Activated CD4-positive, alpha-beta T cell treated with anti-CD3 and anti-CD28 coated beads, Interleukin-2, amount 10 ng/mL, durations not matched to agents 7 days and 5 days (primary cell): ENCODE data around the gene DUSP7. TPM values are rescaled to one million over a fixed set of nuclear protein-coding genes. Genes with fewer than 3 reads are reported as not detected.
"Not testable (repeated sequence)": the region's sequence is repeated elsewhere in the genome, so short reads cannot be mapped to it uniquely, and the experiment has no call there.

ENCODE experiments used
- CTCF ChIA-PET: fragments of 350-600 bp; sonication (Branson Sonifier 250); formaldehyde crosslinking; loops from one replicate; lab custom pipeline; 2021; ENCODE audit warnings: antibody characterized with exemption; lab: Charles Lee
- POLR2A ChIA-PET: fragments of 350-600 bp; sonication (Branson Sonifier 250); formaldehyde crosslinking; loops from one replicate; lab custom pipeline; 2021; ENCODE audit warnings: antibody characterized with exemption; lab: Charles Lee
- DNase-seq: peaks from one replicate; pipeline ENCODE4 v3.0.0-alpha.2; 2020
- H3K27ac Mint-ChIP-seq: one replicate; pipeline ENCODE4 v1.8.0; 2021; ENCODE audit warnings: mild to moderate bottlenecking, moderate library complexity, mixed read lengths
- H3K27me3 Mint-ChIP-seq: one replicate; pipeline ENCODE4 v1.8.0; 2021; ENCODE audit warnings: mixed read lengths
- H3K36me3 Mint-ChIP-seq: one replicate; pipeline ENCODE4 v1.8.0; 2021; ENCODE audit warnings: low read depth, mixed read lengths
- H3K4me1 Mint-ChIP-seq: one replicate; pipeline ENCODE4 v1.8.0; 2021; ENCODE audit warnings: mixed read lengths
- H3K4me3 Mint-ChIP-seq: one replicate; pipeline ENCODE4 v1.8.0; 2021; ENCODE audit warnings: mild to moderate bottlenecking, moderate library complexity, mixed read lengths
- H3K9me3 Mint-ChIP-seq: one replicate; pipeline ENCODE4 v1.8.0; 2021; ENCODE audit warnings: mixed read lengths
- total RNA-seq, 2 experiments: library from RNA; stranded (reverse); gene quantifications; one replicate each; pipeline ENCODE4 v1.2.3, GENCODE V29; 2021

The DUSP7 gene
- total RNA-seq, 2 experiments from 2014 or later: 38.3 to 42.0 TPM

GRCh38 chr3:52036829-52037228 is 19.5 kb downstream of the DUSP7 start:
- Mint-ChIP-seq H3K27ac (no peak overlapping the region), H3K36me3 (no peaks in the 10 kb centered on the region), H3K4me1 (peaks cover 2% of the 10 kb centered on the region), H3K27me3 (no peaks in the 10 kb centered on the region), H3K9me3 (no peaks in the 10 kb centered on the region), H3K4me3 (no peak overlapping the region)
- DNase-seq: no peak
- POLR2A ChIA-PET: no interaction called here
- CTCF ChIA-PET: interaction anchor here (0.5 to 1.4 kb wide), 4 partner anchors 16 to 423 kb away, joined by 3 to 5 read pairs (median 4); partner anchors contain the start of gene DUSP7

- CTCF ChIA-PET: interaction anchor here (0.6 to 1.4 kb wide), 5 partner anchors 17 to 32 kb away, joined by 3 to 5 read pairs (median 4); partner anchors contain the start of gene DUSP7
- H3K9me3 Mint-ChIP-seq: no peaks in the 10 kb centered on the region
- DNase-seq: no peak
- H3K27ac Mint-ChIP-seq: no peak overlapping the region
- H3K4me1 Mint-ChIP-seq: no peaks in the 10 kb centered on the region
- POLR2A ChIA-PET: no interaction called here
- H3K4me3 Mint-ChIP-seq: no peak overlapping the region
- no peaks in the 10 kb centered on the region for H3K27me3 Mint-ChIP-seq
- no peaks in the 10 kb centered on the region for H3K36me3 Mint-ChIP-seq
Measured at GRCh38 chr3:52036222-52036694, 20.1 kb downstream of the DUSP7 start.

DNA sequence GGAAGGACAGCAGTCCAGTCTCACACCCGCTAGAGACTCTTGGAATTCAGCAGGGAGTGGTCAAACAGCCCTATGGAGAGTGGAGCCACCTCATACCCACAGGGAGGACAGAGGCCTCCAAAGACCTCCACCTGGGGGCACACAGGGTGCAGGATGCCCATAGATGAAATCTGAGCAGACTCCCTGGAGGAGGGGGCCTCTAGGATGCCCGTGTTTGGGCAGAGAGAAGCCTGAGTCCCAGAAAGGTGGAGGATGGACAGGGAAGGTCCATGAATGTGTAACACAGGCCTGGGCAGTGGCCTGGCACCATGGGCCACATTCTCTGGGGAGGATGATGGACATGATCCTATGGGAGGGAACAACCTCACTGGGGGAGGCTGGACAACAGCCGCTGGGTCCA is 21.7 kb downstream of the DUSP7 start:
- H3K4me1 Mint-ChIP-seq: no peaks in the 10 kb centered on the region
- DNase-seq: no peak
- H3K4me3 Mint-ChIP-seq: no peak overlapping the region
- no peaks in the 10 kb centered on the region for H3K36me3 Mint-ChIP-seq
- ChIA-PET POLR2A (no interaction called here), CTCF (no interaction called here)
- no peak overlapping the region for H3K27ac Mint-ChIP-seq
- H3K27me3 Mint-ChIP-seq: no peaks in the 10 kb centered on the region
- no peaks in the 10 kb centered on the region for H3K9me3 Mint-ChIP-seq

GRCh38 chr3:52034212-52034611 is 22.2 kb downstream of the DUSP7 start:
- Mint-ChIP-seq H3K4me3 (no peak overlapping the region), H3K4me1 (no peaks in the 10 kb centered on the region), H3K9me3 (no peaks in the 10 kb centered on the region), H3K27ac (no peak overlapping the region), H3K36me3 (no peaks in the 10 kb centered on the region), H3K27me3 (no peaks in the 10 kb centered on the region)
- CTCF ChIA-PET: no interaction called here
- no peak for DNase-seq
- POLR2A ChIA-PET: no interaction called here

GRCh38 chr3:52033748-52034147 is 22.6 kb downstream of the DUSP7 start:
- CTCF ChIA-PET: interaction anchor here (0.6 to 0.8 kb wide), 2 partner anchors 17 to 19 kb away, joined by 3 read pairs; no protein-coding TSS in a partner anchor

DNA sequence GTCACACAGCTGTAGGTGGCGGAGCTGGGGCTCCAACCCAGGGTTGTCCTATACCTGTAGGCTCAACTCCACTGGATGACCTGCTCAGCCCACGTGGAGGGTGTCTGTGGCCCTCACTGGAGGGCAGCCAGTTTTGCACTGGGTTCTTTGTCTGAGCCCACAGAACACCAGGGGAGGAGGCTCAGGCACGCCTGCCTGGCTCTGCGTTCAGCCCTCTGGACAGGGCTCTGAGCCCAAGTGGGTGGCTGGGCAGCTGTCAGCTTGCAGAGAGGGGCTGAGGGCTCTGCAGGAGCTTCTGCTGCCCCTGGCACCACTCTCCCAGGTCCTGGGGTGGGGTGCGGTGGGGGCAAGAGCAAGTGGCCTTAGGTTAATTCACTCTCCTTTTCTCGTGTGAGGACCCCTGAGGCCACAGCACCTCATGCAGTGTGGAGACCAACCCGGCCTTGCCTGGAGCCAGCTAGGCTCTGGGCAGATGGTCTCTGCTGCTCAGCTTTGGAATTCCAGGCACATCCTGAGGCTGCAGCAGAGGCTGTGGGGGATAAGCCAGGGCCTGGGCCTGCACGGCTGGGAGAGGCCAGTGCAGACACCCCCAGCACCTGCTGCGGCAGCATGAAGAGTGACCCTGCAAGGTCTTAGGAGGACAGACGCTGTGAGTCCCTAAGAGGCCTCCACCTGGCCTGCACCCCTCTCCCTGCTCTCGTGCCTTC is 23.5 kb downstream of the DUSP7 start:
- Mint-ChIP-seq H3K4me1 (no peaks in the 10 kb centered on the region), H3K36me3 (no peaks in the 10 kb centered on the region), H3K27me3 (no peaks in the 10 kb centered on the region), H3K27ac (no peak overlapping the region), H3K9me3 (no peaks in the 10 kb centered on the region), H3K4me3 (no peak overlapping the region)
- CTCF ChIA-PET: interaction anchor here (0.6 to 0.8 kb wide), 2 partner anchors 18 to 20 kb away, joined by 3 read pairs; no protein-coding TSS in a partner anchor
- no peak for DNase-seq
- POLR2A ChIA-PET: no interaction called here

More at GRCh38 chr3:52033748-52034147, 22.6 kb downstream of the DUSP7 start:
- H3K36me3 Mint-ChIP-seq, H3K4me3 Mint-ChIP-seq, H3K9me3 Mint-ChIP-seq, DNase-seq, H3K4me1 Mint-ChIP-seq, H3K27me3 Mint-ChIP-seq, H3K27ac Mint-ChIP-seq, POLR2A ChIA-PET: not testable (repeated sequence)

- CTCF ChIA-PET: no interaction called here
- POLR2A ChIA-PET: no interaction called here
- no peak overlapping the region for H3K27ac Mint-ChIP-seq
- H3K9me3 Mint-ChIP-seq: no peaks in the 10 kb centered on the region
- no peaks in the 10 kb centered on the region for H3K4me1 Mint-ChIP-seq
- H3K27me3 Mint-ChIP-seq: no peaks in the 10 kb centered on the region
- no peak for DNase-seq
- H3K36me3 Mint-ChIP-seq: no peaks in the 10 kb centered on the region
- no peak overlapping the region for H3K4me3 Mint-ChIP-seq
Measured at GRCh38 chr3:52031896-52032295, 24.5 kb downstream of the DUSP7 start.

- H3K27ac Mint-ChIP-seq: no peak overlapping the region
- H3K4me1 Mint-ChIP-seq: no peaks in the 10 kb centered on the region
- H3K36me3 Mint-ChIP-seq: no peaks in the 10 kb centered on the region
- no peaks in the 10 kb centered on the region for H3K9me3 Mint-ChIP-seq
- no peak for DNase-seq
- CTCF ChIA-PET: interaction anchor here (0.7 kb wide), 1 partner anchor 9 kb away, joined by 3 read pairs; no protein-coding TSS in a partner anchor
- POLR2A ChIA-PET: interaction anchor here (0.9 kb wide), 1 partner anchor 10 kb away, joined by 3 read pairs; no protein-coding TSS in a partner anchor
- H3K27me3 Mint-ChIP-seq: no peaks in the 10 kb centered on the region
- H3K4me3 Mint-ChIP-seq: no peak overlapping the region
Measured at GRCh38 chr3:52030714-52031310, 25.6 kb downstream of the DUSP7 start.

GRCh38 chr3:52029535-52029934 is 26.8 kb downstream of the DUSP7 start:
- no peaks in the 10 kb centered on the region for H3K9me3 Mint-ChIP-seq
- POLR2A ChIA-PET: no interaction called here
- no peak overlapping the region for H3K27ac Mint-ChIP-seq
- CTCF ChIA-PET: interaction anchor here (0.5 to 0.8 kb wide), 2 partner anchors 25 to 1247 kb away, joined by 3 to 5 read pairs; no protein-coding TSS in a partner anchor
- H3K36me3 Mint-ChIP-seq: no peaks in the 10 kb centered on the region
- no peaks in the 10 kb centered on the region for H3K27me3 Mint-ChIP-seq
- no peak for DNase-seq
- no peak overlapping the region for H3K4me3 Mint-ChIP-seq
- no peaks in the 10 kb centered on the region for H3K4me1 Mint-ChIP-seq

DNA sequence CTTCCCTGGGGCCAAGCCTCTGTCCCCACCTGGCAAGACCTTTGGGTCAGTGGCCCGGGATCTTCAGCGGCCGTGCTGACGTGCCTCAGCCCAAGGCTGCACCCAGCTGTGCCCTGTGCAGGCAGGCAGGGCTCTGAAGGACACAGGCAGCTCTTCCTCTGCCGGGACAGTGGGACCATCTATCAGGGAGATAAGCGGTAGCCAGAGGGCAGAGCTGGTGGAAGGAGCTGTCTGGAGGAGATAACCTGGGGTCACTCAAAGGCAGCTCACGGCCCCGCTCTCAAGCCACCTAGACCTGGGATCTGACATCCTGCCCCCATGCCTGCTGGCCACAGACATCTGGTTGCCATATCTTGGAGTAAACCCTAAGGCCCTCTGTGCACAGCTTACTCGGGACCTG is 27.3 kb downstream of the DUSP7 start:
- Mint-ChIP-seq H3K9me3 (no peaks in the 10 kb centered on the region), H3K4me1 (no peaks in the 10 kb centered on the region), H3K36me3 (no peaks in the 10 kb centered on the region), H3K4me3 (no peak overlapping the region), H3K27me3 (no peaks in the 10 kb centered on the region), H3K27ac (no peak overlapping the region)
- CTCF ChIA-PET: interaction anchor here (0.5 to 2.4 kb wide), 3 partner anchors 24 to 1247 kb away, joined by 3 to 6 read pairs (median 5); no protein-coding TSS in a partner anchor
- POLR2A ChIA-PET: interaction anchor here (0.5 kb wide), 1 partner anchor 34 kb away, joined by 3 read pairs; no protein-coding TSS in a partner anchor
- DNase-seq: no peak

DNA sequence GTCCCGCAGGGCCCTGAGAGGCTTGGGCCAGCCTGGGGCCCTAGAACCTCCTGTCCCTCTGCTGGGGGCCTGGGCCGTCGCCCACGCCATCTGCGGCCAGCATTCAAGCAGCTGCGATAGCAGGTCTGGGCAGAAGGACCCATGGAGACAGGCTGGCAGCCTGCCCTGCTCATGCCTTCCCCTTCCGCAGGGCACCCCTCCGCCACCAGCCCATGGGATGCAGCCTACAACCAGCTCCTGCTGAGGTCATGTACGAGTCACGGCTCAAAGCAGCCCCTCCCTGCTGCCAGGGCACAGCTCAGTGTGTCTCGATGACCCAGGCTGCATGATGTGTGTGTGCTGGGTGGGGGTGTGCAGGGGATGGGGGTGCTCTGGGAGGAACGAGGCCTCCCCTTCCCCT is 27.8 kb downstream of the DUSP7 start:
- no peaks in the 10 kb centered on the region for H3K4me1 Mint-ChIP-seq
- ChIA-PET POLR2A (interaction anchor here (0.5 kb wide), 1 partner anchor 34 kb away, joined by 3 read pairs; no protein-coding TSS in a partner anchor), CTCF (interaction anchor here (0.8 to 2.4 kb wide), 2 partner anchors 24 kb away, joined by 3 to 6 read pairs; no protein-coding TSS in a partner anchor)
- DNase-seq: no peak
- no peak overlapping the region for H3K27ac Mint-ChIP-seq
- no peaks in the 10 kb centered on the region for H3K27me3 Mint-ChIP-seq
- H3K4me3 Mint-ChIP-seq: no peak overlapping the region
- no peaks in the 10 kb centered on the region for H3K36me3 Mint-ChIP-seq
- H3K9me3 Mint-ChIP-seq: no peaks in the 10 kb centered on the region

- Mint-ChIP-seq H3K4me3 (no peak overlapping the region), H3K27me3 (no peaks in the 10 kb centered on the region), H3K4me1 (no peaks in the 10 kb centered on the region), H3K36me3 (no peaks in the 10 kb centered on the region), H3K27ac (no peak overlapping the region), H3K9me3 (no peaks in the 10 kb centered on the region)
- POLR2A ChIA-PET: no interaction called here
- CTCF ChIA-PET: no interaction called here
- DNase-seq: no peak
Measured at GRCh38 chr3:52026041-52026440, 30.3 kb downstream of the DUSP7 start.

- ChIA-PET POLR2A (no interaction called here), CTCF (interaction anchor here (0.5 to 0.6 kb wide), 2 partner anchors 21 to 912 kb away, joined by 3 to 7 read pairs; no protein-coding TSS in a partner anchor)
- H3K27ac Mint-ChIP-seq: no peak overlapping the region
- no peaks in the 10 kb centered on the region for H3K27me3 Mint-ChIP-seq
- no peaks in the 10 kb centered on the region for H3K4me1 Mint-ChIP-seq
- H3K4me3 Mint-ChIP-seq: no peak overlapping the region
- H3K9me3 Mint-ChIP-seq: no peaks in the 10 kb centered on the region
- DNase-seq: no peak
- no peaks in the 10 kb centered on the region for H3K36me3 Mint-ChIP-seq
Measured at GRCh38 chr3:52025453-52025852, 30.9 kb downstream of the DUSP7 start.
